SK-N-SH treated with all-trans-retinoic acid at 6 μM for 48 hours (cell line): ENCODE measurements around the gene MRPL27.

ENCODE experiments used
- OSR1 ChIP-seq: fragments of 250-450 bp; sonication (Bioruptor Pico); IDR thresholded peaks from 2 replicates; pipeline ENCODE4 v1.8.0; 2022; ENCODE audit warnings: moderate library complexity, mild to moderate bottlenecking, inconsistent platforms
- PATZ1 ChIP-seq: fragments of 250-450 bp; sonication (Bioruptor Pico); IDR thresholded peaks from 2 replicates; pipeline ENCODE4 v1.8.0; 2020; ENCODE audit warnings: mild to moderate bottlenecking, moderate library complexity, borderline replicate concordance
- PPARA ChIP-seq: fragments of 250-450 bp; sonication (Bioruptor Pico); IDR thresholded peaks from 2 replicates; pipeline ENCODE4 v1.5.0; 2020; ENCODE audit warnings: mild to moderate bottlenecking, borderline replicate concordance
- ZFP3 ChIP-seq: fragments of 250-450 bp; sonication (Bioruptor Pico); IDR thresholded peaks from 2 replicates; pipeline ENCODE4 v1.5.0; 2020; ENCODE audit warnings: mild to moderate bottlenecking, moderate library complexity

GRCh38 chr17:50363217-50364060 is 9.5 kb downstream of the MRPL27 start:
- TF ChIP-seq ZFP3 (no peak), PPARA (CRISPR knock-in tag) (no peak), OSR1 (CRISPR knock-in tag) (no peak), PATZ1 (no peak)
